K562 (cell line): ENCODE results near the gene TYW3. TPM values are rescaled to one million over a fixed set of nuclear protein-coding genes. Genes with fewer than 3 reads are reported as not detected.

Source experiments
- ATAC-seq: fragments of 200-7000 bp; cut with Tn5 transposase; 3 replicates; pipeline ENCODE4 v1.9.1; 2020; ENCODE audit warnings: moderate library complexity
- BruUV-seq: library from RNA; stranded (reverse); fragments of 400-500 nt; replicated peaks from 2 replicates; lab custom pipeline; 2021; lab: Mats Ljungman, UMichigan
- CTCF ChIA-PET: fragments of 300-600 bp; formaldehyde crosslinking; extraction: SDS; loops from one replicate; lab custom pipeline; 2021; ENCODE audit warnings: low intra/inter-chr PET ratio; lab: Yijun Ruan, JAX
- POLR2A ChIA-PET: fragments of 300-600, 350-650 bp; sonication (Branson Sonifier 250); formaldehyde crosslinking; extraction: SDS; loops from one replicate; lab custom pipeline; 2021; ENCODE audit warnings: antibody characterized with exemption, inconsistent platforms; lab: Yijun Ruan, JAX
- DNase-seq, 4 experiments: peaks; one replicate each; pipeline versions ENCODE4 v3.0.0 to v3.0.0-alpha.2; 2011 to 2018; ENCODE audit warnings: low spot score in 3 of 4, mixed read lengths in 3 of 4; ENCODE audit errors: extremely low read depth in 1 of 4
- FAIRE-seq: peaks from 2 replicates; lab custom pipeline; 2011; peaks lifted over from hg19 to GRCh38; lab: Jason Lieb, UNC
- H2AFZ ChIP-seq: 2 replicates; pipeline ENCODE4 v1.6.0; 2011; ENCODE audit warnings: low read depth, low read length, control low read depth, inconsistent platforms
- H3K27ac ChIP-seq: fragments of 200-600 bp; 3 replicates; pipeline ENCODE4 v1.8.0; 2011; ENCODE audit warnings: low read depth, mild to moderate bottlenecking, control low read depth, inconsistent platforms, low read length, moderate library complexity, mixed read lengths; ENCODE audit errors: extremely low read depth
- H3K27me3 ChIP-seq, 2 experiments: fragments of 300-600 bp in 1 of 2; 2 replicates in 1 of 2; 3 replicates in 1 of 2; pipeline versions ENCODE4 v1.6.0 to v1.8.0; 2011; ENCODE audit warnings: inconsistent platforms in 2 of 2, low read length in 2 of 2, mild to moderate bottlenecking in 1 of 2, mixed read lengths in 1 of 2, moderate library complexity in 1 of 2; ENCODE audit not compliant: control insufficient read depth in 2 of 2, insufficient read depth in 2 of 2
- H3K36me3 ChIP-seq: fragments of 300-600 bp; 3 replicates; pipeline ENCODE4 v1.8.0; 2011; ENCODE audit warnings: mild to moderate bottlenecking, low read length, inconsistent platforms; ENCODE audit not compliant: control insufficient read depth, insufficient read depth
- H3K4me1 ChIP-seq, 2 experiments: fragments of 200-600 bp in 1 of 2; replicated peaks in 1 of 2; 2 replicates in 1 of 2; 3 replicates in 1 of 2; pipeline versions ENCODE4 v1.5.1 to v1.8.0; 2011; ENCODE audit warnings: inconsistent platforms in 2 of 2, low read length in 2 of 2, mild to moderate bottlenecking in 1 of 2, mixed read lengths in 1 of 2, moderate library complexity in 1 of 2; ENCODE audit not compliant: control insufficient read depth in 2 of 2, insufficient read depth in 2 of 2
- H3K4me2 ChIP-seq: 2 replicates; pipeline ENCODE4 v1.6.1; 2011; ENCODE audit warnings: low read length, control low read depth, inconsistent platforms, mixed read lengths; ENCODE audit not compliant: insufficient read depth
- H3K4me3 ChIP-seq: fragments of 200-600 bp; sonication (generic), shearing (Covaris generic); 2 replicates; pipeline ENCODE4 v1.5.1; 2016; ENCODE audit warnings: control low read depth, inconsistent platforms
- H3K79me2 ChIP-seq: fragments of 200-600 bp; 3 replicates; pipeline ENCODE4 v1.8.0; 2011; ENCODE audit warnings: low read length, inconsistent platforms; ENCODE audit not compliant: control insufficient read depth, insufficient read depth
- H3K9ac ChIP-seq, 2 experiments: 2 replicates each; pipeline versions ENCODE4 v1.6.0 to v1.6.1; 2011; ENCODE audit warnings: low read depth in 2 of 2, low read length in 2 of 2, control low read depth in 1 of 2, inconsistent platforms in 1 of 2, mild to moderate bottlenecking in 1 of 2, mixed read lengths in 1 of 2; ENCODE audit not compliant: insufficient read depth in 1 of 2
- H3K9me1 ChIP-seq: one replicate; pipeline ENCODE4 v1.6.0; 2011; ENCODE audit warnings: inconsistent platforms, mild to moderate bottlenecking, low read length, moderate library complexity; ENCODE audit not compliant: control insufficient read depth, insufficient read depth
- H3K9me3 ChIP-seq: replicated peaks from 2 replicates; pipeline ENCODE4 v1.5.1; 2011; ENCODE audit warnings: low read depth, low read length, inconsistent platforms; ENCODE audit not compliant: control insufficient read depth, insufficient read depth
- H4K20me1 ChIP-seq: replicated peaks from 2 replicates; pipeline ENCODE4 v1.6.1; 2011; ENCODE audit warnings: low read length, inconsistent platforms, mixed read lengths; ENCODE audit not compliant: control insufficient read depth, insufficient read depth
- CSDE1 ChIP-seq, 2 experiments: fragments of 450-650 bp; IDR thresholded peaks; 2 replicates each; pipeline ENCODE4 v1.6.1; 2016; ENCODE audit warnings: mild to moderate bottlenecking in 1 of 2
- E2F1 ChIP-seq: sonication (generic); formaldehyde crosslinking; IDR thresholded peaks from 2 replicates; pipeline ENCODE4 v1.8.1; 2023; ENCODE audit warnings: mild to moderate bottlenecking, missing genetic modification reagents, moderate library complexity
- FOSL1 ChIP-seq: fragments of 200-800 bp; sonication (Bioruptor generic); conservative IDR thresholded peaks from 2 replicates; pipeline ENCODE4 v1.6.1; 2016; ENCODE audit warnings: missing genetic modification characterization, missing compliant biosample characterization
- FOXK2 ChIP-seq, 2 experiments: fragments of 450-650 bp; IDR thresholded peaks in 1 of 2; conservative IDR thresholded peaks in 1 of 2; 2 replicates each; pipeline ENCODE4 v1.6.1; 2016; ENCODE audit warnings: low read depth in 2 of 2, mild to moderate bottlenecking in 1 of 2
- FOXM1 ChIP-seq, 2 experiments: fragments of 450-650 bp in 1 of 2; sonication (generic) in 1 of 2; formaldehyde crosslinking in 1 of 2; IDR thresholded peaks; 2 replicates each; pipeline versions ENCODE4 v1.6.1 to v1.9.0; 2017 to 2022; ENCODE audit warnings: low read depth in 2 of 2, mild to moderate bottlenecking in 2 of 2, missing genetic modification reagents in 1 of 2, moderate library complexity in 1 of 2
- KLF16 ChIP-seq: IDR thresholded peaks from 2 replicates; pipeline ENCODE4 v1.6.1; 2016; ENCODE audit warnings: antibody characterized with exemption
- MAFG ChIP-seq: fragments of 450-650 bp; conservative IDR thresholded peaks from 2 replicates; pipeline ENCODE4 v1.6.1; 2016; ENCODE audit warnings: missing genetic modification characterization, missing compliant biosample characterization
- SMAD1 ChIP-seq: fragments of 150-350 bp; IDR thresholded peaks from 2 replicates; pipeline ENCODE4 v1.6.1; 2014; ENCODE audit warnings: low read length, low read depth; ENCODE audit not compliant: partially characterized antibody
- ZBTB40 ChIP-seq, 2 experiments: fragments of 450-650 bp in 1 of 2; sonication (generic) in 1 of 2; formaldehyde crosslinking in 1 of 2; IDR thresholded peaks; 2 replicates each; pipeline versions ENCODE4 v1.7.1 to v1.9.0; 2016 to 2022; ENCODE audit warnings: inconsistent platforms in 1 of 2, mild to moderate bottlenecking in 1 of 2, missing genetic modification reagents in 1 of 2
- ZKSCAN8 ChIP-seq: fragments of 200-800 bp; sonication (Bioruptor generic); IDR thresholded peaks from 2 replicates; pipeline ENCODE4 v1.6.1; 2016; ENCODE audit warnings: missing genetic modification characterization, missing compliant biosample characterization
- ZNF121 ChIP-seq: sonication (generic); formaldehyde crosslinking; conservative IDR thresholded peaks from 2 replicates; pipeline ENCODE4 v1.8.0; 2022; ENCODE audit warnings: missing genetic modification reagents
- ZNF695 ChIP-seq: fragments of 450-650 bp; formaldehyde crosslinking; IDR thresholded peaks from 2 replicates; pipeline ENCODE4 v1.4.0; 2020; ENCODE audit warnings: mild to moderate bottlenecking, moderate library complexity
- ZNF717 ChIP-seq: fragments of 250-450 bp; sonication (Bioruptor Pico); IDR thresholded peaks from 2 replicates; pipeline ENCODE4 v1.5.0; 2021
- WGBS: fragments of 100-300 bp; shearing (Covaris generic); methylation state at CpG from one replicate; pipeline ENCODE4 v1.1.6; 2016; ENCODE audit warnings: low coverage, mixed read lengths; ENCODE audit not compliant: insufficient coverage; ENCODE audit errors: missing lambda C conversion rate; 5-methylcytosine and 5-hydroxymethylcytosine counted together
- in situ Hi-C: fragments of 300-500 bp; cut with MboI; formaldehyde crosslinking; loops from 4 replicates; pipeline ENCODE4 v1.15.0; 2018; ENCODE audit warnings: inconsistent platforms, mixed read lengths
- intact Hi-C: fragments of 100-400 bp; cut with micrococcal nuclease; formaldehyde crosslinking; loops from 2 replicates; pipeline ENCODE4 v1.14.2; 2022
- polyA plus RNA-seq, 8 experiments: library from polyadenylated mRNA; depleted of rRNA in 4 of 8; stranded (reverse) in 5 of 8; unstranded in 3 of 8; fragments of >200 nt; fragmentation: Nextera tagmentation in 2 of 8; fragmentation: Illumina TruSeq in 1 of 8; extraction: Ambion mirVana in 2 of 8; extraction: Trizol in 1 of 8; gene quantifications; 2 replicates each; pipeline versions ENCODE4 v1.2.1 to v1.2.3, GENCODE V29; 2011 to 2014; ENCODE audit warnings: inconsistent platforms in 1 of 8, missing spikeins in 1 of 8
- total RNA-seq, 7 experiments: library from RNA; depleted of rRNA in 6 of 7; stranded (reverse); fragments of >200 nt in 6 of 7; fragmentation: Illumina TruSeq in 2 of 7; extraction: Trizol in 2 of 7; gene quantifications; 2 replicates each; pipeline versions ENCODE4 v1.2.1 to v1.2.3, GENCODE V29; 2011 to 2021; ENCODE audit warnings: low replicate concordance in 1 of 7

TYW3 gene
- total and polyA plus RNA-seq, 9 of the 15 experiments (the other 6 are each of a cell fraction or from before 2014, with no cell fraction given) = 22.0 to 54.0 (median 41.1) TPM

- ChIA-PET CTCF (no interaction called here), POLR2A (interaction anchor here (0.6 kb wide), 1 partner anchor 74 kb away, joined by 3 read pairs; no protein-coding TSS in a partner anchor)
- FAIRE-seq (no peak), ATAC-seq (no peak), DNase-seq (no peak)
- no peaks in the 10 kb centered on the region for H3K9me1 ChIP-seq
- no TSS peak for BruUV-seq
- whole genome bisulfite sequencing = 0% methylated on average over 1 of the region's 2 CpGs
- H3K27ac ChIP-seq = no peak overlapping the region
- no peaks in the 10 kb centered on the region for H3K36me3 ChIP-seq
- no peaks in the 10 kb centered on the region for H4K20me1 ChIP-seq
- no peak overlapping the region for H3K9ac ChIP-seq
- no peaks in the 10 kb centered on the region for H3K9me3 ChIP-seq
- intact Hi-C loops = no loop called here
- no peak overlapping the region for H3K4me3 ChIP-seq
- no peak overlapping the region for H2AFZ ChIP-seq
- in situ Hi-C loops = no loop called here
- H3K4me1 ChIP-seq = no peaks in the 10 kb centered on the region
- no peaks in the 10 kb centered on the region for H3K27me3 ChIP-seq
- H3K79me2 ChIP-seq = no peaks in the 10 kb centered on the region
- H3K4me2 ChIP-seq = no peak overlapping the region
- TF ChIP-seq CSDE1 (IDR thresholded peaks at IDR 0.05) (no peak), ZBTB40 (IDR thresholded peaks at IDR 0.05) (no peak), ZBTB40 (CRISPR knock-in tag; IDR thresholded peaks at IDR 0.05) (no peak), FOXM1 (IDR thresholded peaks at IDR 0.05; ENCODE audit: low read depth) (no peak), FOXM1 (CRISPR knock-in tag; IDR thresholded peaks at IDR 0.05; ENCODE audit: low read depth) (no peak), SMAD1 (no peak), ZNF717 (CRISPR knock-in tag) (no peak), FOSL1 (no peak), MAFG (tag) (no peak), ZNF121 (no peak), E2F1 (CRISPR knock-in tag) (no peak), KLF16 (no peak), ZNF695 (CRISPR knock-in tag) (no peak), ZKSCAN8 (no peak), FOXK2 (conservative IDR thresholded peaks at IDR 0.05 in 1 of 2, IDR thresholded peaks at IDR 0.05 in 1 of 2; ENCODE audit: low read depth in 2 of 2) (no peak)
Observed at GRCh38 chr1:74684301-74684700, 48.7 kb upstream of the TYW3 start.
